OCI-LY1 (cell line): ENCODE data around the gene CTIF.

Source experiments
- EZH2 ChIP-seq: fragments of 200-600 bp; sonication (generic), shearing (Covaris generic); IDR thresholded peaks from 2 replicates; pipeline ENCODE4 v1.8.0; 2017; ENCODE audit warnings: borderline replicate concordance, mixed run types, mild to moderate bottlenecking, antibody characterized with exemption, low read length, moderate library complexity, mixed read lengths
- TF ChIP-seq, protein P1 (sequence below): fragments of 200-600 bp; sonication (generic), shearing (Covaris generic); IDR thresholded peaks from 2 replicates; pipeline ENCODE4 v1.5.1; 2017; ENCODE audit warnings: mild to moderate bottlenecking, antibody characterized with exemption, low read length, moderate library complexity, mixed read lengths

DNA sequence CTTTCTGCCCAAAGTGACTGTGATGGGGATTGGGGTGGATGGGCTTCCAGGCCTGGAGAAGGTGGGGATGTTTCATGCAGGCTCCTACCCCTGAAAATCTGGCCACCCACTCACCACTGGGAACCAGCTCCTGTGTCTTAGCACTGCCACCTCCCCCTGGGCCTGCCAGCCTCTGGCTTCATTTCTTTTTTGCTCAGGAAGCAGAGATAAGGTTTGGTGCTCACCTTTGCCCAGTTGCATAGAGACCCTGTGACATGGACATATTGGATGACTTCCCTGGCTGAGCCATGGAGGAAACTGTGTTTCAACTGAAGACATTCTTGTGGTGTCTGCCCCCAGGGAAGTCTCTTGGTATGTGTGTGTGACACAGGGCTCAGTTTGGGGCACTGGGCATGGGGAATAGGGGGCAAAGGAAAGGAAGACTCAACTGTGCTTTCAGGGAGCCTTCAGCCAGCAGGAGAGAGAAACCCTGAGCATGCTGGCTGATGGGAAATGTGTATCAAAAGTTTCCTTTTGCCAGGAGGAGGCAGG, 16.7 kb downstream of the CTIF start:
- TF ChIP-seq, protein P1, sequence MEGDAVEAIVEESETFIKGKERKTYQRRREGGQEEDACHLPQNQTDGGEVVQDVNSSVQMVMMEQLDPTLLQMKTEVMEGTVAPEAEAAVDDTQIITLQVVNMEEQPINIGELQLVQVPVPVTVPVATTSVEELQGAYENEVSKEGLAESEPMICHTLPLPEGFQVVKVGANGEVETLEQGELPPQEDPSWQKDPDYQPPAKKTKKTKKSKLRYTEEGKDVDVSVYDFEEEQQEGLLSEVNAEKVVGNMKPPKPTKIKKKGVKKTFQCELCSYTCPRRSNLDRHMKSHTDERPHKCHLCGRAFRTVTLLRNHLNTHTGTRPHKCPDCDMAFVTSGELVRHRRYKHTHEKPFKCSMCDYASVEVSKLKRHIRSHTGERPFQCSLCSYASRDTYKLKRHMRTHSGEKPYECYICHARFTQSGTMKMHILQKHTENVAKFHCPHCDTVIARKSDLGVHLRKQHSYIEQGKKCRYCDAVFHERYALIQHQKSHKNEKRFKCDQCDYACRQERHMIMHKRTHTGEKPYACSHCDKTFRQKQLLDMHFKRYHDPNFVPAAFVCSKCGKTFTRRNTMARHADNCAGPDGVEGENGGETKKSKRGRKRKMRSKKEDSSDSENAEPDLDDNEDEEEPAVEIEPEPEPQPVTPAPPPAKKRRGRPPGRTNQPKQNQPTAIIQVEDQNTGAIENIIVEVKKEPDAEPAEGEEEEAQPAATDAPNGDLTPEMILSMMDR: no peak
- no peak for TF ChIP-seq EZH2
